Right hindlimb (tissue), 1 donor: ENCODE data around the gene UBFD1.
A peak's percentile ranks its signal among the peaks of the same experiment; 100 is the strongest.
"Not testable (repeated sequence)": the region's sequence is repeated elsewhere in the genome, so short reads cannot be mapped to it uniquely, and the experiment has no call there.

Source experiments
- DNase-seq: peaks from one replicate; pipeline ENCODE4 v3.0.0-alpha.2; 2018

The UBFD1 gene

DNA sequence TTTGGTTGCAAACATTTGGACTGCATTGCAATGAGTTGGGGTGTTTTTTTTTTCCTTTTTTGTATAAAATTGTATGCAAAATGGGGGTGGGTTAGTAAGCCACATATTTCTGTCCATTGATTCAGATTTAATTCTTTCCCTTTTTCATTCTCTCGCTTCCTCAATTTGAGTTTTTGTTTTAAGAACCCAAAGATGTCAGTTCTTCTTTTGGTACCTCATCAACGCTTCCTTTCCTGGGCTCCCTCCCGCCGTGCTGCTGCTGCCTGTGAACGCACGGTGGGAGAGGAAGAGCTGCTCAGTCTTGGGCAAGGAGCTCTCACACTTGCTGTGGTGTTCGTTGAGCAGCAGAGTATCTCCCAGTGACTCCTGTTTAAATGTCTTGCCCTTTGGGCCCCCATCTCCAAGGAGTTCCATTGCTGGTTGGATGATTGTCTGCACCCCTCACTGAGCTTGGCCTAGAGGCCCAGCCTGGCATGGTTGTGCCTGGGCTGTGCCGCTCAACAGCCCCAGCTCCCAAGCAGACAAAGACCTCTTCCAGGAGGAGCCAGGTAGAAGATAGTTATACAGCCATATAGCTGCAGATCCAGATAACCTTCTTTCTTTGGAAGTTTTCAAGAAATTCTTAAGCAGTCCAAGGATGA lies 13.6 kb downstream of the UBFD1 start:
- DNase-seq, result no peak

- DNase-seq, result no peak
These were observed 14.4 kb downstream of the UBFD1 start for GRCh38 chr16:23571895-23572294.

DNA sequence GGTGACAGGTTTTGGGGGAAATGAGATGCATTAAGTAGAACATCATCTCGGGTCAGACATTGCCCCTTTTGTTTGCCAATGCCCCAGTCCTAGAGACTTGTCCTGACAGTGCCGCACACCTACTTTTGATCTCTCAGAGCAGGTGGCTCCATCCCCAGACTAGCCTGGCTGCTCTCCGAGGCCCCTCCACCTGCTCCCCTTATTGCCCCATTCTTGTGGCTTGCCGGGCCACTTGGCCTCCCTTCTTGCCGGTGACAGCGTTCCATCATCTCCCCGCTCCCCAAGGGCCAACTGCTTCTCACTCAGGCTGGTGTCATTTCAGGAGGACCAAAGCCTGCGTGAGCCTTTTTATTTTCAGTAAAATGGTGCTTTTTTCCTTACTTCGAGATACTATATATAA lies 14.9 kb downstream of the UBFD1 start:
- DNase-seq, result no peak

GRCh38 chr16:23573817-23574216 lies 16.3 kb downstream of the UBFD1 start:
- no peak for DNase-seq

DNA sequence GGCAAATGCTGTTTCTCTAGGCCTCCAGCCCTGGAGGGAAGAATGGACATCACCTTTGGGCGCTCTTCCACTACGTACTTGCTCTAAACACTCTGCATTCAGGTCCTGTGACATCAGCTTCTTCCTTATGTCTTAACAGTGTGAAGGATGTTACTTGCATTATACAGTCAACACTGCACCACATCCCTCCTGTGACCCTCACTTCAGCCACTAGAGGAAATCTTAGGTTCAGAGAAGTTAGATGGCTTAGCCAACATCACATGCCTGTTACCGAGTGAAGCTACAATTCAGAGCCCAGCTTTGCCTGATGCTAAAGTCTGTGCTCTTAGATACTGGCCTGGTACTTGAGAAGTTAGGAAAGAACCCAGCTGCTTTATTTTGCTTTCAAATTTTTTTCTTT lies 18.3 kb downstream of the UBFD1 start:
- no peak for DNase-seq

DNA sequence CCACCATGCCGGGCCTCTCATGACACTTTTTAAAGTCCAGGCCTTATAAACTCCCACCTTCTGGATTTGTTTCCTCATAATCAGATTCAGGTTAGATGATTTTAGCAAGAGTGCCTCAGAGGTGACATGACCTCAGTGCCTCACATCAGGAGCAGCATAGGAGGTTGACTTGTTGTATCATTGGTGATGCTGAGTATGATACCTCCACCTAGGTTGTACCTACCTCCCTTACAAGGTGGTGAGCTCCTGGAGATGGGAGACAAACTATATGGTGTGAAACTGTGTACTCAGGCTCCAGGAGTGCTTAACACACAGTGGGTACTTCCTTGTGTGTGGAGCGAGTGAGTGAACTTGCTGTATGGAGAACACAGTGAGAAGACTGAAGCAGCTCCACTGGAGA lies 20.0 kb downstream of the UBFD1 start:
- DNase-seq, result no peak

- DNase-seq, result no peak
These were observed 20.7 kb downstream of the UBFD1 start for GRCh38 chr16:23578101-23578830.

DNA sequence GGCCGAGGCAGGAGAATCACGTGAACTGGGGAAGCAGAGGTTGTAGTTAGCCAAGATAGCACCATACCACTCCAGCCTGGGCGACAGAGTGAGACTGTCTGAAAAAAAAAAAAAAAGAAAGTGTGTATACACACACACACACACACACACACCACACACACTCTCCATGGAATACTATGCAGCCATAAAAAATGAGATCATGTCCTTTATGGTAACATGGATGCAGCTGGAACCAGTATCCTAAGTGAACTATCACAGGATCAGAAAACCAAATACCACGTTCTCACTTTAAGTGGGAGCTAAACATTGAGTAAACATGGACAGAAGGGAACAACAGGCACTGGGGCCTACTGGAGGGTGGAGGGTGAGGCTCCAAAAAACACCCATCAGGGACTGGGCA lies 21.8 kb downstream of the UBFD1 start:
- no peak for DNase-seq

- no peak for DNase-seq
These were observed 22.9 kb downstream of the UBFD1 start for GRCh38 chr16:23580391-23580790.

DNA sequence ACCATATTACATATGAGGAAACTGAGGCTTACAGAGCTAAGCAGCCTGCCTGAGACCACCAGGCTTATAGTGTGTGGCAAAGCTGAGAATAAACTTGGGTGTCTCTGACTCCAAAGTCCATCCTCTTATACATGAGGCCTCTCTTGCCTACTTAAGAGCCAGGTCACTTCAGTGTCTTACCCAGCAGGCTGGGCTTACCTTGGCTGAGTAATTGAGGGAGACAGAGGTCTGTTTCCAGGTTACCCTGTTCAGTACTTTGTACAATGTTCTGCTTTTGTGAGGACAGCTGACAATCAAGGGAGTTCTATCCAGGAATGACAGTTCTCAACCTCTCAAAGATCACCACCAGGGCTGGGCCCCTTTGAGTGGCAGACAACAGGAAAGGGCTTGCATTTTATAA lies 24.2 kb downstream of the UBFD1 start:
- DNase-seq, result no peak

DNA sequence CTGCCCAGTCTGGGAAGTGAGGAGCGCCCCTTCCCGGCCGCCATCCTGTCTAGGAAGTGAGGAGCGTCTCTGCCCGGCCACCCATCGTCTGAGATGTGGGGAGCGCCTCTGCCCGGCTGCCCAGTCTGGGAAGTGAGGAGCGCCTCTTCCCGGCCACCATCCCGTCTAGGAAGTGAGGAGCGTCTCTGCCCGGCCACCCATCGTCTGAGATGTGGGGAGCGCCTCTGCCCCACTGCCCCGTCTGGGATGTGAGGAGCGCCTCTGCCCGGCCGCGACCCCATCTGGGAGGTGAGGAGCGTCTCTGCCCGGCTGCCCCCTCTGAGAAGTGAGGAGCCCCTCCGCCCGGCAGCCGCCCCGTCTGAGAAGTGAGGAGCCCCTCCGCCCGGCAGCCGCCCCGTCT lies 25.7 kb downstream of the UBFD1 start:
- DNase-seq, result not testable (repeated sequence)

DNA sequence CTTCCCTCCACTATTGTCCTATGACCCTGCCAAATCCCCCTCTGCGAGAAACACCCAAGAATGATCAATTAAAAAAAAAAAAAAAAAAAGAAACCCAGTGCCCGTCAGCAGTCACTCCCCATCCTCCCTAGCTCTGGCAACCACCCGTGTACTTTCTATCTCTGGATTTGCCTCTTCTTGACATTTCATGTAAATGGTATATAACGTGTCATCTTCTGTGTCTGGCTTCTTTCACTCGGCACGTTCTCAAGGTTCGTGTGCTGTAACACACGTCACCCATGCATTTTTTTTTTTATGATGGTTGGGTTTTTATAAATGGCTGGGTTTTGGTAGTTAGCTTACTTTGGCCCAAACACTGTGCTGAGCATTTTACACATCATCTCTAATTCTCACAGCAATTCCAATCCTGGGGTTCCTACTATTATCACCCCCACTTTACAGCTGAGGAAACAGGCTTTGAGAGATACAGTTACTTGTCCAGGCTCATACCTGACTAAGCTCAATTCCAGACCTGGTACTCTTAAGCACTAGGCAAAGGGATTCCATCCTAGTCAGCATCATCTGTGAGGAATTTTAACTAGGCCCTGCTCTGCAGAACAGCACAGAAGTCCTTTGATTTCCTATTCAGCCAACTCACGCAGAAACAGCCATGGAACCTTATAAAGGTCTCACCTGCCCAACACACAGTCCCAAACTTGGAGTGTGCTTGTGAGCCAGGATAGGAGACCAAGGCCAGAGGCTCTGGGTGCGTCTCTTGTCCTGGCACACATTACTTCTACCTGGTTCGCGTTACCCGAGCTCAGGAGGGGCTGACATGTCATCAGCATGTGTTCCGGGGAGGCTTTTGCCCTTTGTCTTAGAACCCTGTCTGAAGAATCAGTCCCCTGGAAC lies 26.9 kb downstream of the UBFD1 start:
- no peak for DNase-seq

DNA sequence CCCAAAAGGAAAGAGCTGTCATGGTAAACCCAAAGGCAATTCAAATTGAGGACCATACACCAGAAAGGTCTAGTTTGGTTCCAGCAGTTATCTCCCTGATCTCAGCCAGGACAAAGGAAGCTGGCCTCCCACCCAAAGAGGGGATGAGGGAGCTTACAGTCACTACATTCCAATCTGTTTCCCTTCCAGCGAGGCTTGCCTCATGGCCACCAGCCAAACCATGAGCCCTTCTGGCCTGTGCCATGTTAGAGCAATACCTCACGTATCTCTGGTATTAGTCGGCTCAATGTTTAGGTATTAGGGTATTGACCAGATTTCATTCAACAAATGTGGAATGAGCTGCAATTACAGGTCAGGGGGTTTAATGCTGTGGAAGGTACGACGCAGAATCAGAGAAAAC lies 30.2 kb downstream of the UBFD1 start:
- DNase-seq, result no peak

- DNase-seq, result no peak
These were observed 32.7 kb downstream of the UBFD1 start for GRCh38 chr16:23590181-23590580.

GRCh38 chr16:23594186-23594585 lies 36.7 kb downstream of the UBFD1 start:
- no peak for DNase-seq

GRCh38 chr16:23595246-23595950 lies 37.9 kb downstream of the UBFD1 start:
- DNase-seq, result no peak

GRCh38 chr16:23595951-23596720 lies 38.6 kb downstream of the UBFD1 start, which contains the start of gene NDUFAB1:
NDUFAB1 (minus strand) TSS chr16:23596316; CDS start chr16:23596290, 26 bp downstream.
- DNase-seq, result peak; percentile 92

DNA sequence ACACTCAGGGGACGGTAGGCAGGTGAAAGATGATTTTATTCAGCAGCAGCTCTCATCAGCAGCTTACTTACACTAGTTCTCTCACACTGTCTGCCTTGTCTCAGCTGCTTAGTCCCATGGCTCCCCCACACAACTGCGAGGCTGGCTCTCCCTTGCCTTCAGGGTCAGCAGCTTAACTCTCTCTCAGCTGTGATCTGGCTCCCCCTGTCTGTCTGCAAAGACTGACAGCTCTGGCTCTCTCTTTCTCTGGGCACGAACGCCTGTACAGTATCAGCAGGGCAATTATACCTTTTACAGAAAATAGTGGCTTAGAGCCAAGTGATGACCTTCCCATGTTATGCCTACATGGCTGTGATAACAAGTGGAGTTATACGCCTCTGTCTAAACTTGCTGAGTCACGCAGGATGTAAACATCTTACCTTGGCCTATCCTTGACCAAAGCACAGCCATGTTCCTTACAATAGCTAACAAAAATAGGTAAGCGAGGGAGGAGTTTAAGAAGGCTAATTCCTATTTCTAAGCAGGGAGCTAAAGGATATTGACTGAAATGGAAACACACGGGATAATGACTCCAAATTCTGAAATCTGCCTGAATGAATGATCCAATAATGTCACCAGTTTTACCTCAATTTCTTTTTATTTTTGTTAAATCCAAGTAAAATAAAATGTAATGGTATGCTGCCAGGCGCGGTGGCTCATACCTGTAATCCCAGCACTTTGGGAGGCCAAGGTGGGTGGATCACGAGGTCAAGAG lies 39.7 kb downstream of the UBFD1 start:
- no peak for DNase-seq

DNA sequence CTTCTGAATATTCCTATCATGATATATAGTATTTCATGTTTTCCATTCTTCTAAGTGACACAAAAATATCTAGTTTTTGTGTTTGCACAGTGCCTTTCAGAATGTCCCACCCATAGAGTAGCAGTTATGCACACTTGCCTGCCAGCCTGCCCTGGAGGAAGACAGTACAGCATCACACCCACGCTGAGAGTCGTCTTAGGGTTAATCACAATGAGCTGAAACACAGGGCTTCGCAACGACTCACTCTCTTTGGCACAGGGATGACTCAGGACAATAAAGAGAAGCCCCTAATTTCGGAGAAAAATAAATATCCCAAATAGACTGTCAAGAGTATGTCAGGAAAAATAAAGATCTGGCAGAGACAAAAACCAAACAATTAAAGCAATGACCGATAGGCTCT lies 50.2 kb downstream of the UBFD1 start:
- no peak for DNase-seq

- no peak for DNase-seq
These were observed 50.7 kb downstream of the UBFD1 start for GRCh38 chr16:23608194-23608593.

DNA sequence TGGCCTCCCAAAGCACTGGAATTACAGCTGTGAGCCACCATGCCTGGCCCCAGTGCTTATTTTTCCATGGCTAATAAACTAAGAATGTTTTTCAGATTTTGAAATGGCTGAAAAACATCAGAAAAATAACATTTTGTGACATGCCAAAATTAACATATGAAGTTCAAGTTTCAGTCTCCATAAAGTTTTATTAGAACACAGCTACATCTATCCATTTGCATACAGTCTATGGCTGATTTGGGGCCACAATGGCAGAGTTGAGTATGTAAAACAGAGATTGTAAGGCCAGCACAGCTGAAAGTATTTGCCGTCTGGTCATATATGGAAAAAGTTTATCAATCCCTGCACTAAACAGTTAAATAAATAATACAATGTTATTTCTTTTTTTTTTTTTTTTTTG lies 52.4 kb downstream of the UBFD1 start:
- no peak for DNase-seq
